NCI-H146 treated with DMSO at 0.1 percent for 48 hours (cell line): ENCODE results near the gene CBLB.

Experiments used
- DNase-seq: peaks from one replicate; lab custom pipeline; 2025; ENCODE audit not compliant: unreplicated experiment; lab: John Stamatoyannopoulos, UW

Gene CBLB

GRCh38 chr3:105715372-105715771 lies 153.4 kb downstream of the CBLB start:
- DNase-seq: no peak

DNA sequence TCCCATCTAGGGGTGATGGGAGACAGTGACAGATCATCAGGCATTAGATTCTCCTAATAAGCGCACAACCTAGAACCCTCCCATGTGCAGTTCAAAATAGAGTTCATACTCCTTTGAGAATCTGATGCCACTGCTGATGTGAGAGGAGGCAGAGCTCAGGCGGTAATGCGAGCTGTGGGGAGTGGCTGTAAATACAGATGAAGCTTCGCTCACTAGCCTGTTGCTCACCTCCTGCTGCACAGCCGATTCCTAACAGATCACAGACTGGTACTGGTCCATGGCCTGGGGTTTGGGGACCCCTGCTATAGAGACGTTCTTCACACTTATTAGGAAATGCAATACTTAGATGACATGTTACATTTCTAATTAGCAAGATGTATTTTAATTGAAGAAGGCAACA lies 154.4 kb downstream of the CBLB start:
- DNase-seq: no peak

DNA sequence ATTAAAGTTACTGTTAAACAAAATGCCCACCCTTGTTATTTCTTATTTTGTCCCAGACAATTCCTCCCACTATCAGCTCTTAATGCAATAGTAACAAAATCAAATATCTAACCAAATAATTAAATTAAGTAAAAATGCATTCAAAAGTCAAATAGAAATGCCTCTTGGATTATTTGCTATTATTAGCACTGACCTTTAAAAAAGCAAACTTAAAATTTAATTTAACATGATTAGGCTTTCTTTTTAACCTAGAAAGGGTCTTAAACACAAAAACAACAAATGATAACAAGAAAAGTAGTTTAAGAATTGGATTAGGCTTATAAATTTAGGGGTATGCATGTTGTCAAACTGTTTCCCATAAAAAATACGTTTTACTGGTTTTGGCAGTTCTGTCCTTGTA lies 159.8 kb downstream of the CBLB start:
- no peak for DNase-seq

DNA sequence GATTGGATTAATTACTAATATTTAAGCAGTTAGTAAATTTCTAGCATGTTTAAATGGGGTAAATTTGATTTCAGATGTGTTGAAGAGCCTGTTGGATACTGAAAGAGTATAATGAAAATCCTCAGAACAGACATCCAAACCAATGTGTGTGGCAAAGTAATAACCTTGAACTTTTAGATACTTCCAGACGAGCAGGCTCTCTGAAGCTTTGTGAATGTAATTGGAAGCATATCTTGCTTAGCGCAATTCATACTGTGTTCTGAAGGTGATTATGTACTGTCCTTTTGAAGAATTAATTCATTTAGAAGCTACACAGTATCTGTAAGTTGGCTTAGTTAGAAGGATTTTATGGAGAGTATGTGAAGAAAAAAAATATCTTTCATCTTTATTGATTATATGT lies 161.8 kb downstream of the CBLB start:
- DNase-seq: no peak

- no peak for DNase-seq
These were observed 163.9 kb downstream of the CBLB start for GRCh38 chr3:105704726-105705410.

- DNase-seq: no peak
These were observed 168.2 kb downstream of the CBLB start for GRCh38 chr3:105700575-105700974.

DNA sequence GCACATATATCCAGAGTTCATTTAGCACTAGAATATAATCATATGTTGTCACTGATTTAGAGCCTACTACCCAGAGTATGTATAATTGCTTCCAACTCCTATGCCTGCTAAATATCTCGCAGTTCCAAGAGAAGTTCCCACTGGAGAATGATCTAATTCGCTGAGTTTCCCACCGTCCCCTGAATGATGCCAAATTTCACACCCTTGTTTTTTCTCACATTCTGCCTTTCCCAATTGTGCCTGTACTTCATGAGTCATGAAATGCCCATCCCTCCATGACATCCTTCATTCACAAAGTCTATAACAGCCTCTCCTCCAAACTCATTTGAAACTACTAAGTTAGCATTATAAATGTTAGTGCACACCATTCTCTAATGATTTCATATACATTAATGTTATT lies 177.2 kb downstream of the CBLB start:
- DNase-seq: no peak

GRCh38 chr3:105691053-105691452 lies 177.8 kb downstream of the CBLB start:
- no peak for DNase-seq

DNA sequence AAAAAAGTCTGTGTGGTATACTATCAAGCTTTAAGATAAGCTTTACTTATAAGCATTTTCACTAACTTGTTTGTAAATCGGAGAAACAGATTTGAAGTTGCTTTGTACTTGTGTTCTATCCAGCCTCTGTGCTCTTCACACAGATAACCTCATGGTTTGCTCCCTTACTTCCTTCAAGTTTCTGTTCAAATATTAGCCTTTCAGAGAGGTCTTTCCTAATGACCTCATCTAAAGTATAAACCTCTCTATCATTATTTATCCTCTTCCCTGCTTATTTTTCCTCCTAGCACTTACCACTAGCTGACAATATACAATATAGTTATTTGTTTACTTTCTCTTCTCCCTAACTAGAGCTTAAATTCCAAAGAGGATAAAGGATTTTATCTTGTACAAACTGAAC lies 180.0 kb downstream of the CBLB start:
- peak; percentile 55 for DNase-seq

- DNase-seq: no peak
These were observed 182.4 kb downstream of the CBLB start for GRCh38 chr3:105686278-105686897.

DNA sequence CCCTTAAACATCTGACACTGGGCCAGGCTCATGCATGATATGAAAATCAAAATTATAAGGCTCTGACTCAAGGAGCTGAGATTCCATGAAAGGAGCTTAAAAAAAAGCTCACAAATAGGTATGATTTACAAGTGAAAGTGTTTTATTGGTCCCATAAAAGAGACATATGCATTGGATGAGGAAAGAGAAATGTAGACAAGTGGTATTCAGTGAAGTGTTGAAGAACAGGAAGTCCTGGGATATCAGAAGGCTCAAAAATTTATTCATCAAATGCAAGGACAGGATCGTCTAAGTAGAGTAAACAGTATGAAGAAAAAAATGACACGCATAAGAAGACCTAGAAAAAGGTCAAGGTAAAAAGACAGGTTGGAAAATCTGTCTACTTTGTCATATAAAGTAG lies 188.9 kb downstream of the CBLB start:
- DNase-seq: no peak

- DNase-seq: no peak
These were observed 190.8 kb downstream of the CBLB start for GRCh38 chr3:105678017-105678416.

DNA sequence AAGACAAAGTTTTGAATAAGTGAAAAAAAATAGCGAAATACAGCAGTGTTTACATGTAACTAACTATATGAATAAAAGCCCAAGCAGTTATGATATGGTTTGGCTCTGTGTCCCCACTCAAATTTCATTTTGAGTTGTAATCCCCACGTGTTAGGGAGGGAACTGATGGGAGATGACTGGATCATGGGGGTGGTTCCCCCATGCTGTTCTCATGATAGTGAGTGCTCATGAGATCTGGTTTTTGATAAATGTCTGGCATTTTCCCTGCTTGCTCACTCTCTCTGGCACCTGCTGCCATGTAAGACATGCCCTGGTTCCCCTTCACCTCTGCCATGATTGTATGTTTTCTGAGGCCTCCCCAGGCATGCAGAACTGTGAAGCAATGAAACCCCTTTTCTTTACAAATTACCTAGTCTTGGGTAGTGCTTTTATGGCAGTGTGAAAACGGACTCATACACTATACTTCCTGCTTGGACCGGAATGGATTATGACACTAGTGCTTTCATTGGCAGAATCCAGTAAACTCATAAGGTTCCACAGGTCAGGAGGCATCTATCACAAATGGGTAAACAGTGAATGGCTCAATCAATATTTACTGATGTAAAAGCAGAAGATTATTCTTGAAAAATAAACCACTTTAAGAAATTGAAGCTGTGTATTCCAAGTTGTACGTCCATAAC lies 192.1 kb downstream of the CBLB start:
- DNase-seq: no peak

DNA sequence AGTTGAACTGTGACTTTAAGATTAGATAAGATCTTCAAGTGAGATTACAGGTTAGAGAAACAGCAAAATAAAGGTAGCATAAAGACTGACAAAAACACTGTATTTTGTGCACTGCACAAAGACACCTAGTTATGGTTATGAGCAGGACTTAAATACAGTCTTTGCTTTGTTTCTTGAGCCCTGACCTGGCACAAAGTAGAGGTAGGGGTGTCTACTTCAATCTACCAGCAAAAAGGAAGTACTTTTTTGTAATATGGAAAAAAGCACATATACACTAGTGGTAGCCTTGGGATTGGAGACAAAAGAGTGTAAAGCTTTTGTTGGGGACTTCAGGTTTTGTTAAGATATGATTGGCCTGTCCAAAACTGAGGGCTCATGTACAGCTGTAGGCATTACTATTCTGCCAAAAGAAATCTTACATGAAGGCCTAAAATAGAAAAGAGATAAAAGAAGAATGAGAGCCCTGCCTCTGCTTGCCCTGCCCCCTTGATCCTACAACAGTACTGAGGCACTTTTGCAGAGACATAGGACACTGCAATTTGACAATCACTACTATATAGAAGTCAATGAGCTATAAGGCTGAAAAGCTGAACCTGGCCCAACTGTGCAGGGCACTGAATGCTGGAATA lies 194.3 kb downstream of the CBLB start:
- no peak for DNase-seq

DNA sequence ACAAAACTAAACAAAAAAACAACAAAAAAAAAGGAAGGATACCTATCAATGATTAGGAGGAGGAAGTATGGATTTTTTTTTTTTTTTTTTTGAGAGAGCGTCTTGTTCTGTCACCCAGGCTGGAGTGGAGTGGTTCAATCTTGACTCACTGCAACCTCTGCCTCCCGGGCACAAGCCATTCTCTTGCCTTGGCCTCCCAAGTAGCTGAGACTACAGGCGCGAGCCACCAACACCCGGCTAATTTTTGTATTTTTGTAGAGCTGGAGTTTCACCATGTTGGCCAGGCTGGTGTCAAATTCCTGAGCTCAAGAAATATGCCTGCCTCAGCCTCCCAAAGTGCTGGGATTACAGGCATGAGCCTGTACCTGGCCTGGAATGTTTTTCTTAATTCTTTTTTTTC lies 195.8 kb downstream of the CBLB start:
- DNase-seq: no peak

GRCh38 chr3:105662306-105662705 lies 206.5 kb downstream of the CBLB start:
- DNase-seq: no peak

GRCh38 chr3:105661461-105661860 lies 207.4 kb downstream of the CBLB start:
- peak; percentile 41 for DNase-seq

DNA sequence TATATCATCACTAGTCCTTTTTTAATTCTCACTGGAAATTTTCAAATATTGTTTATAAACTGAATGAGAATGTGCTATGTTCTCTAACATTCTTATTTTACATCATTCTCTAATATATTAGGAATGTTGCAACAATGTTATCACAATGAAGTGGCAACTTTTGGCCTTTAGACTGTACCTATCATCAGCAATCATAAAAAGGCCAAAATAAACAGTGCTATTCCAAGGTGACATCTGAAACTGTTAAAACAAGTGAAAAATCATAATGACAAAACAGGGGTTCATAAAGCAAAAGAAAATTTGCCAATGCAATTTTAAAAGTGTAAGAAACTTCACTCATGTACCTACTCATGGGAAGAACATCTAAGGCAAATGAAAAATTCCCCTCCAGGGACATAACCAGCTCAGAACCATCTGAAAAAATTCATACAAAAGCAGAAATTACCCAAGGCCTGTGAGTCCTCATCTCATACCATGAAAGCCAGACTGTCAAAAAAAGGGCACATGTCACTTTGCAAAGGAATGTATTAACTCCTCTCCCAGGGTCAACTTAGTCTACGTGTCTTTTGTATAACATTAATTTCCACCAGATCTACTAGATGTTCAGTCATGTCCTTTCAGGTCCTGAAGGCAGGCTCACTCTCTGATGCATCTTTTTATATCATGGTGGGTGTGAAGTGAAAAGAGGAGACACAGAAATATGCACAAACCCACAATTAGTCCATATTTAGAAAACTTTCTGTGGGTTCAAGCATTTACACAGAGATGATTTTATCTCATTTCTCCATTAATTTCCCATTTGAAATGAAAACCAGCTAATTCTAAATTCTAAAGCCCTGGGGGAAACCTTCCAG lies 211.9 kb downstream of the CBLB start:
- no peak for DNase-seq

- DNase-seq: no peak
These were observed 214.9 kb downstream of the CBLB start for GRCh38 chr3:105653868-105654267.

GRCh38 chr3:105653166-105653565 lies 215.6 kb downstream of the CBLB start:
- DNase-seq: no peak

- DNase-seq: peak; percentile 34
These were observed 219.3 kb downstream of the CBLB start for GRCh38 chr3:105649480-105649879.
